Subcutaneous adipose tissue (tissue), 4 donors: ENCODE data around the gene CDK7. TPM values are rescaled to one million over a fixed set of nuclear protein-coding genes. Genes with fewer than 3 reads are reported as not detected.

Source experiments
- CTCF ChIP-seq: fragments of 450-650 bp; IDR thresholded peaks from one replicate; pipeline ENCODE4 v1.5.1; 2016; ENCODE audit warnings: low read depth, mild to moderate bottlenecking, control low read depth, antibody characterized with exemption, moderate library complexity
- total RNA-seq, 4 donors: library from RNA; depleted of rRNA; stranded (reverse); fragments of >200 nt; gene quantifications; one replicate each; pipeline ENCODE4 v1.1.0, GENCODE V29; 2016

Gene CDK7
- total RNA-seq, 4 donors from 2014 or later = 7.3 to 18.5 (median 16.0) TPM

DNA sequence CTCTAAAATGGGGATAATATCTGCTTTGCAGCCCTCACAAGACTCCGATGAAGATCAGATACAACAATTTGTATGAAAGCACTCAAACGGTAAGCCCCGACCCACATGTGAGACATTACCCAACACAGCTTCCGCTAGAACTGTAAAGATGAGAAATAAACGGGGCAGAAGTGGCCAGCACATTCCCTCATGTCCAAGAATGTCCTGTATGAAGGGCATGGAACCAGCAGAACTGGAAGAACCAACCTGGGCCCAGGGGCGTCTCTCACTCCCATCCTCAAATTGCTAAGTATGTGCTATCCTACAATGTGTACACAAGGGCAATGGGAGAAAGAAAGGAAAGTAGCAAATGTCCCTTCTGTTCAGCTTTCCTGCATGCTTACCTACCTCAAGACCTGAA lies 64.9 kb downstream of the CDK7 start:
- TF ChIP-seq CTCF = no peak

GRCh38 chr5:69300537-69301203 lies 66.0 kb downstream of the CDK7 start:
- no peak for TF ChIP-seq CTCF

GRCh38 chr5:69305512-69305911 lies 70.8 kb downstream of the CDK7 start:
- no peak for TF ChIP-seq CTCF

DNA sequence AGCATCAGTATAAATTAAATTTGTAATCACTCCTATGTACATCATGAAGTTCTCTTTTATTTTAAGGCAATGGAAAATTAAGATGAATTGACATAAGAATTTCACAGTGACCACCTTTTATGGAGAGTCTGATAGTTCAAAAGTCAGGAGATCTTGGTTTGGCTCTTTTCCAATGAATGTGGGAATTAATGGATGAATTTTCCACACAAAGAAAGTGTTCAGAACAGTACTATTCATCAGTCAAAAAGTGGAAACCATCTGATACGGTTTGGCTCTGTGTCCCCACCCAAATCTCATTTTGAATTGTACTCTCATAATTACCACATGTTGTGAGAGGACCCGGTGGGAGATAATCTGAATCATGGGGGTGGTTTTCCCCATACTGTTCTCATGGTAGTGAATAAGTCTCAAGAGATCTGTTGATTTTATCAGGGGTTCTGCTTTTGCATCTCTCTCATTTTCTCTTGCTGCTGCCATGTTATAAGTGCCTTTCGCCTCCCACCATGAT lies 73.4 kb downstream of the CDK7 start:
- no peak for TF ChIP-seq CTCF

DNA sequence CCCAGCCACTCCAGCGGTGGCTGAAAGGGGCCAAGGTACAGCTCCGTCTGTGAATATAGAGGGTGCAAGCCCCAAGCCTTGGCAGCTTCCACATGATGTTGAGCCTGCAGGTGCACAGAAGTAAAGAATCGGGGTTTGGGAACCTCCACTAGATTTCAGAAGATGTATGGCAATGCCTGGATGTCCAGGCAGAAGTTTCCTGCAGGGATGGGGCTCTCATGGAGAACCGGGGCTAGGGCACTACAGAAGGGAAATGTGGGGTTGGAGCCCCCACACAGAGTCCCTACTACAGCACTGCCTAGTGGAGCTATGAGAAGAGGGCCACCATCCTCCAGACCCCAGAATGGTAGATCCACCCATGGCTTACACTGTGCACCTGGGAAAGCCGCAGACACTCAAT lies 74.7 kb downstream of the CDK7 start:
- TF ChIP-seq CTCF = no peak

DNA sequence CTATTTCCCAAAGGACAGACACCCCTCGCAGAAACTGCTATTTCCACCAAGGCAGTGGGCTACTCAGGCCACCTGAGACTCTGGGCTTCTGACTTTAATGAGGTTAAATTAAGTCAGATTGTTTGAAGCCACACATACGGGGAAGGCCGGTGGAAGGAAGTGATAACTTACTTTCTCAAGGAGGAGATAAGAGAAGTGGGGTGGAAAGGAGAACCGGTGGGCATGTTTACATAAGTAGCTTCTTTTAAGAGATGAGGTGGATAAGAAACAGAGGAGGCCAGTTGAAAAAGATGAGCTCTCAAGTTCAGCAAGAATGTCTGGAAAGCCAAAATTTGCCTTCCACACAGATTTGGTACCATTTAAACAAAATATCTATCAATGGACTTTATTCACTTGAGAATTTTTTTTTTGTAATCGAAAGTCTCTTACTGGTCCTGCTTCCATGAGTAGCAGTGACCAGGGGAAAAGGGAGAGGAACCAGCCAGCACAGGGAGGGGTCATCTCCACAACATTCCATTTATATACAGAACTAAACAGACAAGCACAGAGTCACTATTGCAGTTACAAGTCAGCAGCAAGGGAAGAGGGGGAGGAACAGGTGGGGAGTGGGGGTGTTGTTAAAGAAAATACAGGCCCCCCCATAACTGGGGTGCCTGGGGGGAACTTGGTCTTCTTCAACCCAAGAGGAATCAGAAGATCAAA lies 77.9 kb downstream of the CDK7 start:
- TF ChIP-seq CTCF = no peak

GRCh38 chr5:69313428-69313827 lies 78.7 kb downstream of the CDK7 start:
- no peak for TF ChIP-seq CTCF
